ENCODE results near the gene TMEM44.
"Not testable (repeated sequence)": the region's sequence is repeated elsewhere in the genome, so short reads cannot be mapped to it uniquely, and the experiment has no call there.

Gene TMEM44

DNA sequence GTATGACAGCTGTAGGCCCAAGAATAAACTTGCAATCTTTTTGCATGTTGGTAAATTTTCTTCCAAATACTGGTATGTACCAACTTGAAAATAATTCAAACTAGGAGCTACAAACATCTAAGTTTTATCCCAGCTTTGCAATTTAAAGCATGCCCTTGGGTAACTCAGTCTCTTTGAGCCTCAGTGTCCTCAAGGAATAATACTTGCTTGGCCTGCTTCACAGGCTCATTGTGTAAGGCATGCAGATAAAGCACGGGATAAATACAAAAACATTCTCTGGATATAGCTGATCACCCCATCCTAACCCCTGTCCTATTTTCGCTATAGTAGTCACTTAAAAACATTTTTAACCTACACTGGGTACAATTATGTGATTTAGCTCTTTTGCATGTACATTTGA lies 9.6 kb upstream of the TMEM44 start:
- DNase-seq (ENCODE audit: extremely low read depth in 1 of 2, low read depth in 1 of 2) = no peak

- DNase-seq (ENCODE audit: extremely low read depth in 1 of 2, low read depth in 1 of 2) = no peak
Measured at GRCh38 chr3:194640829-194641228, 7.6 kb upstream of the TMEM44 start.

GRCh38 chr3:194638991-194639605 lies 5.9 kb upstream of the TMEM44 start:
- DNase-seq (ENCODE audit: extremely low read depth in 1 of 2, low read depth in 1 of 2) = no peak

GRCh38 chr3:194637541-194638400 lies 4.6 kb upstream of the TMEM44 start:
- no peak for DNase-seq (ENCODE audit: extremely low read depth in 1 of 2, low read depth in 1 of 2)

GRCh38 chr3:194637066-194637465 lies 3.8 kb upstream of the TMEM44 start:
- DNase-seq (ENCODE audit: extremely low read depth in 1 of 2, low read depth in 1 of 2) = no peak

- peak in 1 of 2 donors; percentile 1 for DNase-seq (ENCODE audit: extremely low read depth in 1 of 2, low read depth in 1 of 2)
Measured at GRCh38 chr3:194632809-194633348, 340 bp downstream of the TMEM44 start.

DNA sequence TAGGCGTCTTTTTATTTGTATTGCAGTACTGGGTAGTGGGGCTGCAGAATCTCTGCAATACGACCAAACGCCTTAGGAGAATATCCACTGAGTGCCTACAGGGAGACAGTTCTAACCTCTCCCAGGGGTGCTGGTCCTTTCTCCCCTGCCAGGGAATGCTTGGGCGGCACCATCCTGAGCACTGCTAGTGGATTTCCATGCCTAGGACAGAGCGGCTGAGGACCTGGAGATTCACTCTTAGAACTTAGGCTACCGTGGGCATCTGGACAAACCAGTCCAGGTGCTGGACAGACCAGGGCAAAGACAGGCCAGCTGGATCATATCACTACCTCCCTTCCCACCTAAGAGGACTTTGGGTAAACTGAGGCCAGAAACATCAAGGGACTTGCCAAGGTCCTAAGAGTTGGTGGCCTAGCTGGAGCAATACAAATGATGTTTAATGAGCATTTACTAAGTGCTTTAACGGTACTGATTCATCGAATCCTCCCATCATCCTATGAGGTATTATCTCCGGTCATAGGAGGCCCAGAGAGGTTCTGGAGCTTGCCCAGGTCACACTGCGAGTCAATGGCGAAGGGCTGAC lies 902 bp downstream of the TMEM44 start:
- no peak for DNase-seq (ENCODE audit: extremely low read depth in 1 of 2, low read depth in 1 of 2)

- no peak for DNase-seq (ENCODE audit: extremely low read depth in 1 of 2, low read depth in 1 of 2)
Measured at GRCh38 chr3:194631696-194632095, 1.5 kb downstream of the TMEM44 start.

GRCh38 chr3:194630681-194631080 lies 2.5 kb downstream of the TMEM44 start:
- DNase-seq (ENCODE audit: extremely low read depth in 1 of 2, low read depth in 1 of 2) = not testable (repeated sequence)

DNA sequence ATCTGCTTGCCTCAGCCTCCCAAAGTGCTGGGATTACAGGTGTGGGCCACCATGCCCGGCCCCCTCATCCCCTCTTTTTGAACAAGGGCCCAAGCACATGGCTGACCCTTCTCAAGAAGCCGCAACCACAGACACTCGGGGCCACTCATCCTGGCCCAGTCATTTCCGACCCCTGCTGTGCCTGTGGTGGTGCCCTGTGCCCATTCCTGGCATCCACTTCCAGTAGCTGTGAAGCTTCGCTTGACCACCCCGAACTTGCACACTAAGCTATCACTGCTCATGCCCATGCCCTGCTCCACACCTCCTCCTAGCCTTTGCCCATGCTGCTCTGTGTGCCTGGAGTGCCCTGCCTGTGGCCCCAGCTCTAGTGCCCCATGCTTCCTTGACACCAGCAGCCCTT lies 8.3 kb downstream of the TMEM44 start:
- no peak for DNase-seq (ENCODE audit: extremely low read depth in 1 of 2, low read depth in 1 of 2)

DNA sequence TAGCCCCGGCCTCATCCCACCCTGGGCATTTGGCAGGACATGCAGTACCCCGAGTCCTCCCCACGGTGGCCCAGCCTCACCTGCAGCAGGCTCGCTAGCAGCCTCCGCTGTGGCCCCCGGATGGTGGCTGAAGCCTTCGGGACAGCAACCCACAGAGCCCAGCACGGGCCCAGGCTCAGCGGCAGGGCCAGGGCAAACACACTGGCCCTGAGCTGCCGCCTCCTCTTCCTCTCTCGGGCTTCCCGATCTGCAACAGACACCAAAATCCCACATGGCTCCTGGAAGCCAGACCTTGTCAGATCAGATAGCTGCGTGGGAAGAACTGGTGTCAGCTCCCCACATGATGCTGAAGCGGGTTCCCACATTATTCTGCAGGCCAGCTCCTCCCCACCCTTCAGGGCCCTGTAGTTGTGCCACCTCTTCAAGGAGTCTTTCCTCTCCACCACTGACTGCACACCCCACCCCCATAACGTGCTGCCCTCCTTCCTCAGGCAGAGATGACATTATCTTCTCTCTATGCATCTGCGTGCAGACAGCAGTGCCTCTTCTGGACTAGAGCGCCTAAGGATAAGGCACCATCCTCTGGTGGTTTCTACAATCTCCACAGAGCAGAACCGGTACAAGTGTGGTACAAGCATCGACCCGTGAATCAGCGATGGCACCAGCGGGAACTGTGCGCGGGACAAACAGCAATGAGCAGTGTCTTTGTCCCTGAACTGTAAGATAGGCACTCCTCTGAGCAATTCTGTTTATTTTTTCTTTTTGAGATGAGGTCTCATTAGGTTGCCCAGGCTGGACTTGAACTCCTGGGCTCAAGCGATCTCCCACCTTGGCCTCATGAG lies 9.5 kb downstream of the TMEM44 start:
- no peak for DNase-seq (ENCODE audit: extremely low read depth in 1 of 2, low read depth in 1 of 2)

GRCh38 chr3:194622621-194623340 lies 10.4 kb downstream of the TMEM44 start:
- no peak for DNase-seq (ENCODE audit: extremely low read depth in 1 of 2, low read depth in 1 of 2)

GRCh38 chr3:194621947-194622346 lies 11.3 kb downstream of the TMEM44 start:
- no peak for DNase-seq (ENCODE audit: extremely low read depth in 1 of 2, low read depth in 1 of 2)

DNA sequence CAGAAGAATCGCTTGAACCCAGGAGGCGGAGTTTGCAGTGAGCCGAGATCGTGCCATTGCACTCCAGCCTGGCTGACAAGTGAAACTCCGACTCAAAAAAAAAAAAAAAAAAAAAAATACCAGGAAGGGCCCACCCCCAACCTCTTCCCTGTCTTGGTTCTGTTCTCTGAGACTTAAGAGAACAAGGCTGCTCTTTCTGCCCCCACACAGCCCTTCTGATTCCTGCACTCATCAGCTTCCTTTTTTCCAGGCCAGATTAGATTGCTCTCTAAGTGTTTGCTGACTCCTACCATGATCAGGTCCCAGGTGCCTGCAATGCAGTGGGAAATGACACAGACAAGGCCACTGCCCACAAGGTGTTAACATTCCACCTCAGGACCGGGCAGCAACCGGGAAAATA lies 13.0 kb downstream of the TMEM44 start:
- no peak for DNase-seq (ENCODE audit: extremely low read depth in 1 of 2, low read depth in 1 of 2)

DNA sequence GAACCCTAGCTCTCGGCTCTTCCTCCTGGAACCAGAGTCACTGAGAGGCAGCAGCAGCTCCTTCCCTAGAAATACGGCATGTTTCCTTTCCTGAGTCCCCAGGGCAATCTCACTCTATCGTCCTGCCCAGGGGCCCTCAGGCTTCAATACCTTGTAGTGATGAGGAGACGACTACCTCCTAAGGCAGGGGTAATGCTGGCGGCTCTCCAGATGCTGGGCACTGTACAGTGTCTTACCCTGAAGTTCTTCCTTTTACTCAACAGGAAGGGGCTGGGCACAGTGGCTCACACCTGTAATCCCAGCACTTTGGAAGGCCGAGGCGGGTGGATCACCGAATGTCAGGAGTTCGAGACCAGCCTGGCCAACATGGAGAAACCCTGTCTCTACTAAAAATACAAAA lies 13.5 kb downstream of the TMEM44 start:
- DNase-seq (ENCODE audit: extremely low read depth in 1 of 2, low read depth in 1 of 2) = no peak

GRCh38 chr3:194618858-194619608 lies 14.2 kb downstream of the TMEM44 start:
- no peak for DNase-seq (ENCODE audit: extremely low read depth in 1 of 2, low read depth in 1 of 2)

DNA sequence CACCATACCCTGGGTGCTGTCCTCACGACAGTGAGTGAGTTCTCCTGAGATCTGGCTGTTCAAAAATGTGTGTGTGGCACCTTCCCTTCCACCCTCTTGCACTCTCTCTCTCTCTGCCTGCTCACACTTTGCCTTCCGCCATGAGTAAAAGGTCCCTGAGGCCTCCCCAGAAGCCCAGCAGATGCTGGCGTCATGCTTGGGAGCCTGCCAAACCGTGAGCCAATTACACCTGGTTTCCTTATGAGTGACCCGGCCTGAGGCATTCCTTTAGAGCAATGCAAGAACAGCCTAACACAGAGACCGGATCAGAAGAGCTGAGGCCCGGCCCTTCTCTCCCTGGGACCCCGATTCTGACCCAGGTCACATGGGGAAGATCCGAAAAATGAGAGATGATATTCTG lies 15.4 kb downstream of the TMEM44 start:
- no peak for DNase-seq (ENCODE audit: extremely low read depth in 1 of 2, low read depth in 1 of 2)

DNA sequence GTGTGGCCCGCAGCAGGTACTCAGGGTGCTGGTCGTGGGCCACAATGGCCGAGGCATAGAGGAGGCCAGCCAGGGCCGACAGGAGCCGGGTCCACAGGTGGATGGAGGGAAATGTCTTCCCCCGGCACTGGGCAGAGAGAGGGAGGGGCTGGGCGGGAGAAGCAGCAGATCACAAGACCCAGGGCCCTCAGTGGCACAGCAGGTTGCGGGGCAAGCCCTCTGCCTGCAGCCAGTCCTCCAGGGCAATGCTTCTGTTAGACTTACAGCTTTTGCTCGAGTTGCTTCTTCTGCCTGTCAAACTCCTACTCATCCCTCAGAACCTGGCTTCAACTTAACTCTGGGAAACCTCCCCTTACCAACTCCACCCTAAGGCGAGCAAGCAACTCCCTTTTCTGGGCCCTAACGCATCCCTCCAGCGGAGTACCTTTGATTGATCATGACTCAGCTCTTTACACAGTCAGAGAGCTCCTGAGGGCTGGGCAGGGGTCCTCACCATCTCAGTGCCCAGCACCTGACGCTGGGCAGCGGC lies 16.0 kb downstream of the TMEM44 start:
- no peak for DNase-seq (ENCODE audit: extremely low read depth in 1 of 2, low read depth in 1 of 2)

GRCh38 chr3:194615226-194615625 lies 18.0 kb downstream of the TMEM44 start:
- DNase-seq (ENCODE audit: extremely low read depth in 1 of 2, low read depth in 1 of 2) = no peak
